ENCODE data around the gene CDH12.

GRCh38 chr5:21856987-21857386 lies 996.2 kb downstream of the CDH12 start:
- TF ChIP-seq EP300 (IDR thresholded peaks at IDR 0.05) (no peak), CTCF (IDR thresholded peaks at IDR 0.05) (no peak), POLR2A (IDR thresholded peaks at IDR 0.05) (no peak)

Measured in ovary (tissue), 3 donors.